ENCODE data around the gene DNASE2B. TPM values are rescaled to one million over a fixed set of nuclear protein-coding genes. Genes with fewer than 3 reads are reported as not detected.

Gene DNASE2B
- total RNA-seq, 4 donors from 2014 or later: 0.64 to 1.9 TPM; not detected in 2

GRCh38 chr1:84352298-84353106, 45.8 kb upstream of the DNASE2B start:
- no peaks in the 10 kb centered on the region for H3K27me3 ChIP-seq
- in situ Hi-C loops (cut with MboI; ENCODE audit: low pct_ligation_motif_present in 1 of 4, low pct_unique_long_range_greater_than_20kb in 1 of 4, low sequenced_read_pairs in 3 of 4): no loop called here
- TF ChIP-seq POLR2A (IDR thresholded peaks at IDR 0.05) (no peak), CTCF (IDR thresholded peaks at IDR 0.05) (no peak), EP300 (IDR thresholded peaks at IDR 0.05; ENCODE audit: low read depth) (no peak), POLR2AphosphoS5 (IDR thresholded peaks at IDR 0.05) (no peak)
- H3K4me1 ChIP-seq: peaks cover 0 to 10% (median 5%) of the 10 kb centered on the region in 4 donors
- 86 to 88% methylated on average over 3 of the region's 3 CpGs for WGBS, 2 donors (ENCODE audit: low coverage in 1 of 2)
- DNase-seq: no peak
- no peak overlapping the region for H3K27ac ChIP-seq
- intact Hi-C loops (cut with DNase I; ENCODE audit: low total_unique reads): loop anchor here (5.0 kb wide), 1 partner anchor 935 kb away; no protein-coding TSS in a partner anchor
- no peak overlapping the region for H3K4me3 ChIP-seq
- H3K36me3 ChIP-seq: no peaks in the 10 kb centered on the region
- no peaks in the 10 kb centered on the region for H3K9me3 ChIP-seq

- H3K4me3 ChIP-seq: no peak overlapping the region
- DNase-seq: no peak
- H3K27ac ChIP-seq: no peak overlapping the region
- no peaks in the 10 kb centered on the region for H3K27me3 ChIP-seq
- H3K9me3 ChIP-seq: no peaks in the 10 kb centered on the region
- in situ Hi-C loops (cut with MboI; ENCODE audit: low pct_ligation_motif_present in 1 of 4, low pct_unique_long_range_greater_than_20kb in 1 of 4, low sequenced_read_pairs in 3 of 4) (no loop called here), intact Hi-C loops (cut with DNase I; ENCODE audit: low total_unique reads) (loop anchor here (5.0 kb wide), 1 partner anchor 934 kb away; no protein-coding TSS in a partner anchor)
- WGBS, 2 donors (ENCODE audit: low coverage in 1 of 2): 94 to 100% methylated on average over 2 to 3 of the region's 3 CpGs
- TF ChIP-seq EP300 (IDR thresholded peaks at IDR 0.05; ENCODE audit: low read depth) (no peak), CTCF (IDR thresholded peaks at IDR 0.05) (no peak), POLR2AphosphoS5 (IDR thresholded peaks at IDR 0.05) (no peak), POLR2A (IDR thresholded peaks at IDR 0.05) (no peak)
- H3K36me3 ChIP-seq: no peaks in the 10 kb centered on the region
- peaks cover 0 to 10% (median 5%) of the 10 kb centered on the region in 4 donors for H3K4me1 ChIP-seq
Measured at GRCh38 chr1:84353695-84354094, 44.6 kb upstream of the DNASE2B start.

- WGBS, 2 donors (ENCODE audit: low coverage in 1 of 2): 91 to 92% methylated on average over 3 of the region's 3 CpGs
- intact Hi-C loops (cut with DNase I; ENCODE audit: low total_unique reads): no loop called here
- no peaks in the 10 kb centered on the region for H3K27me3 ChIP-seq
- in situ Hi-C loops (cut with MboI; ENCODE audit: low pct_ligation_motif_present in 1 of 4, low pct_unique_long_range_greater_than_20kb in 1 of 4, low sequenced_read_pairs in 3 of 4): no loop called here
- no peak overlapping the region for H3K27ac ChIP-seq
- no peaks in the 10 kb centered on the region for H3K36me3 ChIP-seq
- H3K9me3 ChIP-seq: no peaks in the 10 kb centered on the region
- TF ChIP-seq POLR2A (IDR thresholded peaks at IDR 0.05): no peak
- TF ChIP-seq EP300 (IDR thresholded peaks at IDR 0.05; ENCODE audit: low read depth): no peak
- TF ChIP-seq CTCF (IDR thresholded peaks at IDR 0.05): no peak
- TF ChIP-seq POLR2AphosphoS5 (IDR thresholded peaks at IDR 0.05): no peak
- DNase-seq: no peak
- H3K4me3 ChIP-seq: no peak overlapping the region
- peaks cover 0 to 2% (median 0%) of the 10 kb centered on the region in 4 donors for H3K4me1 ChIP-seq
Measured at GRCh38 chr1:84355556-84355955, 42.7 kb upstream of the DNASE2B start.

GRCh38 chr1:84356881-84357280, 41.4 kb upstream of the DNASE2B start:
- 69 to 100% methylated on average over 1 of the region's 1 CpG for WGBS, 2 donors (ENCODE audit: low coverage in 1 of 2)
- H3K27me3 ChIP-seq: no peaks in the 10 kb centered on the region
- H3K36me3 ChIP-seq: no peaks in the 10 kb centered on the region
- in situ Hi-C loops (cut with MboI; ENCODE audit: low pct_ligation_motif_present in 1 of 4, low pct_unique_long_range_greater_than_20kb in 1 of 4, low sequenced_read_pairs in 3 of 4) (no loop called here), intact Hi-C loops (cut with DNase I; ENCODE audit: low total_unique reads) (no loop called here)
- TF ChIP-seq CTCF (IDR thresholded peaks at IDR 0.05) (no peak), EP300 (IDR thresholded peaks at IDR 0.05; ENCODE audit: low read depth) (no peak), POLR2A (IDR thresholded peaks at IDR 0.05) (no peak), POLR2AphosphoS5 (IDR thresholded peaks at IDR 0.05) (no peak)
- no peaks in the 10 kb centered on the region for H3K9me3 ChIP-seq
- H3K27ac ChIP-seq: no peak overlapping the region
- H3K4me3 ChIP-seq: no peak overlapping the region
- no peak for DNase-seq
- H3K4me1 ChIP-seq: peaks cover 0 to 2% (median 0%) of the 10 kb centered on the region in 4 donors
